ENCODE results near the gene LSM2.
"Not testable (repeated sequence)": the region's sequence is repeated elsewhere in the genome, so short reads cannot be mapped to it uniquely, and the experiment has no call there.

The LSM2 gene

GRCh38 chr6:31806470-31807272 lies at the start of gene LSM2:
LSM2 (minus strand) TSS chr6:31806966; CDS start chr6:31806757, 209 bp downstream.
- peak; percentile 72 for DNase-seq

- DNase-seq: not testable (repeated sequence)
Measured at GRCh38 chr6:31851980-31852718, 45.4 kb upstream of the LSM2 start.

GRCh38 chr6:31851485-31851832 lies 44.7 kb upstream of the LSM2 start:
- DNase-seq: no peak

- no peak for DNase-seq
Measured at GRCh38 chr6:31850765-31851484, 44.2 kb upstream of the LSM2 start.

- DNase-seq: no peak
Measured at GRCh38 chr6:31847276-31847978, 40.7 kb upstream of the LSM2 start.

GRCh38 chr6:31844507-31844906 lies 37.7 kb upstream of the LSM2 start:
- no peak for DNase-seq

- DNase-seq: no peak
Measured at GRCh38 chr6:31842053-31842452, 35.3 kb upstream of the LSM2 start.

- DNase-seq: not testable (repeated sequence)
Measured at GRCh38 chr6:31839779-31840126, 33.0 kb upstream of the LSM2 start.

- no peak for DNase-seq
Measured at GRCh38 chr6:31838968-31839367, 32.2 kb upstream of the LSM2 start.

GRCh38 chr6:31838114-31838553 lies 31.4 kb upstream of the LSM2 start:
- DNase-seq: not testable (repeated sequence)

- DNase-seq: no peak
Measured at GRCh38 chr6:31837369-31838113, 30.8 kb upstream of the LSM2 start.

- DNase-seq: no peak
Measured at GRCh38 chr6:31836474-31837368, 30.0 kb upstream of the LSM2 start.

GRCh38 chr6:31836047-31836473 lies 29.3 kb upstream of the LSM2 start:
- DNase-seq: no peak

- peak; percentile 41 for DNase-seq
Measured at GRCh38 chr6:31834367-31835250, 27.8 kb upstream of the LSM2 start.

- DNase-seq: no peak
Measured at GRCh38 chr6:31831350-31832215, 24.8 kb upstream of the LSM2 start.

- no peak for DNase-seq
Measured at GRCh38 chr6:31830886-31831335, 24.1 kb upstream of the LSM2 start.

- DNase-seq: peak; percentile 40
Measured at GRCh38 chr6:31829633-31830283, 23.0 kb upstream of the LSM2 start.
